Stimulated activated CD4-positive, alpha-beta T cell treated with anti-CD3 and anti-CD28 coated beads, Interleukin-4, amount 100 ng/mL, for 1 hour (primary cell): ENCODE data around the gene HEXB.

Experiments
- DNase-seq: peaks from one replicate; pipeline ENCODE4 v3.0.0-alpha.2; 2020

Gene HEXB

DNA sequence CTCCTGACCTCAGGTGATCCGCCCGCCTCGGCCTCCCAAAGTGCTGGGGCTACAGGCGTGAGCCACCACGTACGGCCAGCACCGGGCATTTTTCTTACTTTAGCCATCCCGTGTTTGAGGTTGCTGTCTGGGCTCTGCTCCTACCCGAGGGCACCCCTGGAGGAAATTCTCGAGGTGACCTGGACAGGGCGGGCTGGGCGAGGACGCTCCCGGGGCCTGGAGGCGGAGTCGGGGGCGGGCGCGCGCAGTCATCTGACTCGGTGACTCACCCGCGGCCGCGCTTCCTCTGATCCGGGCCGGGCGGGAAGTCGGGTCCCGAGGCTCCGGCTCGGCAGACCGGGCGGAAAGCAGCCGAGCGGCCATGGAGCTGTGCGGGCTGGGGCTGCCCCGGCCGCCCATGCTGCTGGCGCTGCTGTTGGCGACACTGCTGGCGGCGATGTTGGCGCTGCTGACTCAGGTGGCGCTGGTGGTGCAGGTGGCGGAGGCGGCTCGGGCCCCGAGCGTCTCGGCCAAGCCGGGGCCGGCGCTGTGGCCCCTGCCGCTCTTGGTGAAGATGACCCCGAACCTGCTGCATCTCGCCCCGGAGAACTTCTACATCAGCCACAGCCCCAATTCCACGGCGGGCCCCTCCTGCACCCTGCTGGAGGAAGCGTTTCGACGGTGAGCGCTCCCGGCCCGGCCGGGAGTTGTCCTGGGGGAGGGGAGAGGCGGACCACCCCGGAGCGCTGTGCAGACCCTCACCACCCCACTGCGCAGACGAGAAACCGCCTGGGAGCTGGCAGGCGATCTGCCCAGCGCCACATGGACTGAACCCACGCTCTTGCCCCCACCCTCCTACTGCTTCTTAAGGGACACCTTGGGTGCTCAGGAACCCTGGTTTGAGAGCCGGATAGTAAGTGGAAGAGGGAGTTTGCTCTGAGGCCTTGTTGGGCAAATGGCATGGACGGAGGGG is at the start of gene HEXB:
HEXB (plus strand) TSS at position 334 of the 952 bp plus-strand sequence; CDS start at position 362, 28 bp downstream.
- peak; percentile 89 for DNase-seq

DNA sequence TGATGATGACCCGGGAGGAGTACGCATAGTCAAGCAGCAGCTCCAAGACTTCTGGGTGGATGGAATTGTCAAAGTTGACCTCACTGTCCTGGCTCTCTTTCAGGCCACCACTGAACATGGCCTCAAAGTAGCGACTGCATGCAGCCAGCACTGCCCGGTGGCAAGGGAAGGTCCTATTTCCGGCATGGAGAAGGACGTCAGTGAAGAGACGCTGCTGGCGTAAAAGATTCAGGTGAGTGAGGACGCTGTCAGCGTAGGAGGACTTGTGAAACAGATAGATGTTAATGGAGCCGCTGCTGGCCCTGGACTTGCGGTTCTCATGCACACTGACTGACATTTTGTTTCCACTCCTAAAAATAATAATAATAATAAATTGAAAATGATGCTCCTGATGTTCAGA is 48.9 kb upstream of the HEXB start:
- DNase-seq = no peak

DNA sequence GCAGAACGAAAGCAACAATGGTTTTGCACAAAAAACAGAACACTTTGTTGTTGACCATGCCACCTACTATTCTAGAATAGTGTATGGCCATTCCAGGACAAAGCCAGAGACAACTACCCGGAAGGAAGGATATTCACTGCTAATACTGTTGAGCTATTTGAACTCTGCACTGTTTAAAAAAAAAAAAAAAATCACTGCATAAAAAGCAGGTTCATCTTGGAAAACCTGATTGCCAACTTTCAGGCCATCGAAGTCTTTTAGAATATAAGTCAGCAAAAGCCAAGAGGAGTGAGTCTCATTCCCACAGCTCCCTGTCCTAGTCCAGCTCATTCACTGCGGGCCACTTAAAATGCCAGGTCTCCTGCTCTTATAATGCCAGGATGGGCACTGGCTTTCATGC is 48.5 kb upstream of the HEXB start:
- DNase-seq = no peak

- no peak for DNase-seq
These were observed 46.5 kb upstream of the HEXB start for GRCh38 chr5:74638544-74638969.

- DNase-seq = no peak
These were observed 45.8 kb upstream of the HEXB start for GRCh38 chr5:74638970-74639806.

DNA sequence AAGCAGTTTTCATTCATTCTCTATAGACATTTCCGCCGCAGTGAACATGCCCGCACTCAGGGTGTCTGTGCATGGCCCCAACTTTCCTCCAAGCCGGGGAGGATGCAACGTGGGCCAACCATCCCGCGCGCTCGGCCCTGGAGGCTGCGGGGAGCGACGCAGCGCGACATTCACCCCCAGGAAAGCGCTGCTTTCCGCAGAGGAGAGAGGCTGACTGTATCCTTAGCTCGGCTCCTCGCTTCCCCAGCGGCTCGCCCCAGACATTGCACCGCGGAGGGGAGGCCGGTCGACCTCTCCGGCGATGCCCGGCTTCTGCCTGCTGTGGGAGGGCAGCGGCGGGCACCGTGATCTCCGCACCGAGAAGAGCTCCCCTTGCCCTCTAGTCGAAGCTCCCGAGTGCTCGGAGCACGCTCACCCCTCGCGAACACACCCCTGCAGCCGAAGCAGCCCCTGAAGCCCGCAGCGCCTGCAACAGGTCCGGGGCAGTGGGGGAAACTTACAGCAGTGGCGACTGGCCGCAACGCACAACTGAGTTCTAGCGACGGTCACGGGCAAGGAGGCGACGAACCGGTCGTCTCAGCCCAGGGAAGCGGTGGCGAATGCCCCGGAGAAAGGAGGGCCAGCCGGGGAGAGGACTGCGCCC is 45.1 kb upstream of the HEXB start:
- DNase-seq = peak; percentile 37

DNA sequence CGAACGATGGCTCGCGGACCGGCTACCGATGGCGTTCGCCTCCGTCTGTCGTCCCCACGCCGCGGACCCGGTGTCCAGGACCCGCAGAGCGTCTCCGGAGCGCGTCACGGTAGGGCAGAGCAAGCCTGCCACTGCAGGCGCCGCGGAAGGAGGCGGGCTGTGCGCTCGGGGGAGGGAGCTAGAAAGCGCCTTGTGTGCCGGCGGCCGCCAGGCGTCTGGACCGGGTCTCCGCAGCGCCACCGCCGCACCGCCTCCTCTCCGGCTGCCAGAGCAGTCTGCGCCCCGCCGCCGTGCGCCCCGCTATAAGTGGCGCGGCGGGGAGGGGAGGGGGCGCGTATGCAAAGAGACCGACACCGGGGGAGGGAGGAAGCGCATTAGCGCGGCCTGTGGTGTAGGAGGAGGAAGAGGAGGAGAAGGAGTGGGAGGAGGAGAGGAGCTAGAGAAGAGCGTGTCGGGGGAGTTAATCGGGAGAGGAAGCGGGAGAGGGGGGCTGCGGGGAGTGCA is 44.5 kb upstream of the HEXB start, which contains the start of gene ENC1:
ENC1 (minus strand) TSS at position 279 of the 504 bp plus-strand sequence. CDS start 4,243 bp downstream, outside the sequence.
- DNase-seq = peak; percentile 76

DNA sequence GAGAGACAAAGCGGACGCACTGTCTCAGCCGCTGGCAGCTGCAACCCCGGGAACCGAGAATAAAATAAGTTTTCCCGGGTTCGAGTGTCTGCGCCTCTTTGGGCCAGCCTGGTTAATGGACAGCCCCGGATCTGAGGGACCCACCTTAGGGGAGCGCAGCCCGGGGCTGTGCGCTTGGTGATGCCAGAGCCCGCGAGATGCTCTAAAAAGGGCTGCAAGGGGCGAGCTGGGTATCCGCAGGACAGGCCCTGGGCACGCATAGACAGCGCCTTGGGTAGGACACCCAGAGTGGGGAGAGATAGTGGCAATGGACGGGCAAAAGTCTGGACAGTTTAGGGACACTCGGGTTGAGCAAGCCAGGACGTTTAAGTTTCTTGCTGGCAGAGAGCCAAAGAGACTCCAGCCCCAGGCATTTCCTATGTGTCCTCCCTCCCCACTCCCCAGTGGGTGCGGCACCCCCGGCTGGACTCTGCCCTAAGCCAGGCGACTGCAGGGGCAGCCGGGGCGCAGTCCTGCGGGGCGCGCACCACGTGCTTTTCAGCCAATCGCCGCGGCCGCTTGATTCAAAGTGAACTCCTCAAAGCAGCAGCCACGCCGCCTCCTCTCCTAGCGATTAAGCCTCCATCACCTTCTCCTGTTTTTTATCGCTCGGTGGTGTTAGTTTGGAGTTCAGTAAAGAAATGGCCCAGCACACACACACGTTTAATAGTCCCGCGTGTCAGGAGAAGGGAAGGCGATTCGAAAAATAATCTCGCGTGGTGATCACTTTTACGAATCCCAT is 43.9 kb upstream of the HEXB start:
- DNase-seq = peak; percentile 48

DNA sequence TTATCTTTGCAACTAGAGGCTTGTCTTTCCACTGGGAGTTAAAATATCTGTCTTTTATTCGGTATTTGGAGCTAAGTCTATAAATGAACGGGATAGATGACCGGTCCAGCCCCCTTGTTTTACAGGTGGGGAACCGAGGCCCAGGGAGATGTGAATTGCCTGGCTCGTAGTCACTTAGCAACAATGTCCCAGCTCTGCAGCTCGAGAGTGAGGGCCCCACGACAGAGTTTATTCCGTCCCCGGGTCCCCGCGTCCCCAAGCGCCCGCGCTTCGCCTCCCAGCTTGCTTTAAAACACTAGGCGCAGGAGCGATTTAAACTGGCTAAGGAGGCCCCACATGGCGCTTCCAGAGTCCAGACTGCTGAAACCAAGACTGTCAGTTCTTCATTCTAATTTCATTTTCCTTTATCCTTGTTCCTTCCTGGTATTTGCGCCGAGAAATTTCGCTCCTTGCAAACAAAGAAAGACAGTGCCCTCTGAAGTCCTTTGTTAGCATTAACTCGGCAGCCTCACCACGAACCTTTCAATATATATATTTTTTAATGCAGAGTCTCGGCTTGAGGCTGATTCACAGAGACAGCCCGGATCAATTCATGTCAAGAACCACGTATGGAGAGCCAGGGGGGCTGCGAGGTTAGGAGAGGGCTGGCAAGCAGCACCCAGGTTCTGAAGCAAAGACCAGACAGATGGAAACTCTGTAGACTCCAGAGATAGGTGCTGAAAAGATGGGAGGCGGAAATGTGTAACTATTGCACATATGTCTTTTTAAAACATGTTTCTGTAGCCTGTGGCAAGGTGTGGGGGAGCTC is 43.1 kb upstream of the HEXB start:
- peak; percentile 12 for DNase-seq

DNA sequence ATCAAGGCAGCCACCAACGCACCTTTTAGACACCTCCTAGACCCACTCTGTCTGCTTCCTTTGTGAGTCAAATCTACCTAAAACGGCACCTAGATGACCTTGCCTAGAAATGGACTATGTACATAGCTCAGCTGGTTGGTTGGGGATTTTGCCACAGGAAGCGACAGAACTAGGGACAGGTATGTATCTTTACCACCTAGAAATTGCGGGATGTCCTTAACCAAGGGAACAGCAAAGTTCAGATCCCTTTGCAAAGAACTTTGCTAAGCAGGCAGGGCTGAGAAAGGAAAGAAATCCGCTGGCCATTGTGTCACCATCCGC is 42.5 kb upstream of the HEXB start:
- no peak for DNase-seq

DNA sequence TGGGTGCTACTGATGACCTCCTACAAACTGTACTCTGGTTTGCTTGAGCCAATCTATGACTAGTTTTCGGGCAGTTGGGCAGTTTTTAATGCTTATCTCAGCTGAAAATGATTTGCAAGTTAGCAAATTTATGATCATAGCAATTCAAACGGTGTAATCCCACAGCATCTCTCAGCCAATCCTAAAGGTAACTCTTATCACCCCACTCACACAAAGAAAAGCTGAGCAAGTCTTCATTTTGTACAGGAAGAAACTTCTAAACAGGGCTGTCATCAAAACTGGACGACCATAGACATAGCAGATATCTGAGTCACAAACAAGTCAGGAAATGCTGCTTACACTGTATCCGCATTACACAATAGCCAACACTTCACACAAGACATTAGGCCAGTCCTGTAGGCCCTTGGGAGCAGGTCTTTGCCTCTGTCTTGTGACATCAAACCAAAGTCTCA is 41.9 kb upstream of the HEXB start:
- no peak for DNase-seq

DNA sequence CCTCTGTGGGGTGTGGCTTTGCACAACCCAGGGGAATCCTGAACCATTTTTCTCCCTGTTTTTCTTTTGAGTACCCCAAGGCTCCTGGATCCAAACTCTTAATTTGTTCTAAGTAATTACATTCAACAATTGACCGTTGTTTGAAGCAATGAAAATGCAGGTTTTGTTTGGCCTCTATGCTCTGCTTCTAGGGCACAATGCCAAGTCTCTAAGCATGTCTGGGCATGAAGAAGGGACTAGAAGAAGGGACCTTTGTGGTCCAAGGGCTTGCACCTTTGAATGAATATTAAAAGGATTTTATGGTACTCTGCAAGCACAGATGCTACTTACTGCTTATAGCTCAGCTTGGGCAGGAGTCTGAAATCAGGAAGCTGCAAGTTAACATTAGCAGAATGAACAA is 37.9 kb upstream of the HEXB start:
- DNase-seq = no peak

DNA sequence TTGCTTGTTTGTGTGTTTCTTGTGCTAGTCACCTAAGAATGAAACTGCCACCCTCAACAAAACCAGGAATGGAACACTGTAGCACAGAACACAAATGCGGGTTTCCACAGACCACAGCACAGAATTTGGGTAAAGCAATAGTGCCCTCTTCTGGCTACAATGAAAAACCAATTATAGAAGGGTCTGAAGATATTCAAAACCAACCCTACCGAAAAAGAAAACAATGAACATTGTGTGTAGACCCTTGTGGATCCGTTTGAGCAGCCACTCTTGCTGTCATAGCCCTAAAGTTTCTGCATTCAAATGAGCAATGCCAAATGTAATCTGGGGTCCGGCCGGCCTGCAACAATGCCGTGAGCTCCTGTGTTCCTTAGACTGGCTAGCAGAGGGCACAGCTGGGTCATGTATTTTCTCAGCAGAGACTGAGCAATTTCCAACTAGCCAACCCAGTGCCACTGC is 36.2 kb upstream of the HEXB start:
- DNase-seq = no peak

GRCh38 chr5:74649421-74649973 is 35.5 kb upstream of the HEXB start:
- no peak for DNase-seq

- no peak for DNase-seq
These were observed 33.3 kb upstream of the HEXB start for GRCh38 chr5:74651710-74652109.

GRCh38 chr5:74652576-74652975 is 32.5 kb upstream of the HEXB start:
- DNase-seq = no peak

- no peak for DNase-seq
These were observed 31.0 kb upstream of the HEXB start for GRCh38 chr5:74653991-74654390.

DNA sequence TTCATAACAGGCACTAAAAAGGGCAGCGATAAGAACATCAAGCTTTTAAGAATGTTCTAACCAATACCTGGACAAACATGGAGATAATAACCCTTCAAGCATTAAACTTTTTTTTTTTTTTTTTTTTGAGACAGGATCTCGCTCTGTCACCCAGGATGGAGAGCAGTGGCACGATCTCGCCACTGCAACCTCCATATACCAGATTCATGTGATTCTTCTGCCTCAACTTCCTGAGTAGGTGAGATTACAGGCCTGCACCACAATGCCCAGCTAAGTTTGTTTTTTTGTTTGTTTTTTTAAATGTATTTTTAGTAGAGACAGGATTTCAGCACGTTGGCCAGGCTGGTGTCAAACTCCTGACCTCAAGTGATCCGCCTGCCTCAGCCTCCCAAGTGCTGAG is 29.8 kb upstream of the HEXB start:
- no peak for DNase-seq

DNA sequence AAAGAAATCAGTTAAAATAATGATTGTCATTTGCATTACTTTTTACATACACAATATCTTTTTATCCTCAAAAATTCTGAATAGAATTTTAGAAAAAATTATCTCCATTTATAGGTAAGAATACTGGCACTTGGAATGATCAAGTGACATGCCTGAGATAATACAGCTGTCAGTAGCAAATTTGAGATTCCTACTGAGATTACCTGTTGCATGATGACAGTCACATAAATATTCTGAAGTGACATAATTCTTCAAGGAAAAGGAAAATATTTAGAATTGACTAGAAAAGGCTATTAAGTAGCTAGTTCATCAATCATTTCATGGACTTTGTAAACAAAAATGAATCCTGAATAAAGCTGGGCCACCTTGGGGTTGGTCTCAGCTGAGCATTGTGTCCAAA is 29.3 kb upstream of the HEXB start:
- no peak for DNase-seq

GRCh38 chr5:74657165-74657564 is 27.9 kb upstream of the HEXB start:
- DNase-seq = no peak

- DNase-seq = no peak
These were observed 25.9 kb upstream of the HEXB start for GRCh38 chr5:74659172-74659571.
